Colonic mucosa (tissue), 4 donors: ENCODE data around the gene UBAC2. TPM values are rescaled to one million over a fixed set of nuclear protein-coding genes. Genes with fewer than 3 reads are reported as not detected.
A peak's percentile ranks its signal among the peaks of the same experiment; 100 is the strongest.

Experiments
- DNase-seq: peaks from one replicate; pipeline ENCODE4 v3.0.0-alpha.2; 2020
- H3K27ac ChIP-seq: fragments of 200-600 bp; one replicate; pipeline ENCODE4 v1.8.0; 2021
- H3K27me3 ChIP-seq: fragments of 200-600 bp; one replicate; pipeline ENCODE4 v1.8.0; 2021
- H3K36me3 ChIP-seq: fragments of 200-600 bp; one replicate; pipeline ENCODE4 v1.8.0; 2021
- H3K4me1 ChIP-seq: fragments of 200-600 bp; one replicate; pipeline ENCODE4 v1.8.0; 2021; ENCODE audit warnings: mild to moderate bottlenecking
- H3K4me3 ChIP-seq: fragments of 200-600 bp; one replicate; pipeline ENCODE4 v1.8.0; 2021
- H3K9ac ChIP-seq, 2 donors: one replicate each; pipeline ENCODE4 v1.7.0; 2013; ENCODE audit warnings: control low read depth in 2 of 2, low read depth in 2 of 2, low read length in 2 of 2
- H3K9me3 ChIP-seq: fragments of 200-600 bp; one replicate; pipeline ENCODE4 v1.8.0; 2021
- intact Hi-C: fragments of 100-400 bp; cut with DNase I; formaldehyde crosslinking; loops from one replicate; pipeline ENCODE4 v1.14.1; 2022
- total RNA-seq, 2 donors: library from RNA; stranded (reverse); fragmentation: NEBNext Ultra II Directional in 1 of 2; extraction: Animal tissue kit (Norgen Biotek cat#: 25700) in 1 of 2; gene quantifications; one replicate each; pipeline ENCODE4 v1.2.1, GENCODE V29; 2021
- TF ChIP-seq, protein P1 (sequence below): fragments of 200-600 bp; IDR thresholded peaks from one replicate; pipeline ENCODE4 v1.8.0; 2022; ENCODE audit warnings: antibody characterized with exemption, mild to moderate bottlenecking
- donor health status: healthy.
- donor health status: DM: no; HTN: no; CAD: no.
- donor health status: DM: no; HTN: no; CAD: no.

The UBAC2 gene
- total RNA-seq, 2 donors from 2014 or later: 67.6 to 88.4 TPM

DNA sequence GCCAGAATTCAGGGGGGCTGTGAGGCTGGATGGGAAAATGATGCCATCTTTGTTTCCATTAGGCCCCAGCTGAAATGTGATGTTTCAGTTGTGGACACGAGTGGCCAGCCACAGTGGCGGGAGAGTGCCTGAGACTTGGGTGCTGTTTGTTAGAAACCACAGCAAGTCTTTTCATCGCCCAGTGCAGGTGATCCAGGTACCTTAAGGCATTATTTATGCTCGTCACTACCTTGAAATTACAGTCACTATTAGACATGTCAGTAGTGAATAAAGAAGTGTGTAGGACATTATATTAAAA, 218.1 kb downstream of the UBAC2 start:
- no peak for DNase-seq
- H3K27me3 ChIP-seq: no peaks in the 10 kb centered on the region
- TF ChIP-seq, protein P1, sequence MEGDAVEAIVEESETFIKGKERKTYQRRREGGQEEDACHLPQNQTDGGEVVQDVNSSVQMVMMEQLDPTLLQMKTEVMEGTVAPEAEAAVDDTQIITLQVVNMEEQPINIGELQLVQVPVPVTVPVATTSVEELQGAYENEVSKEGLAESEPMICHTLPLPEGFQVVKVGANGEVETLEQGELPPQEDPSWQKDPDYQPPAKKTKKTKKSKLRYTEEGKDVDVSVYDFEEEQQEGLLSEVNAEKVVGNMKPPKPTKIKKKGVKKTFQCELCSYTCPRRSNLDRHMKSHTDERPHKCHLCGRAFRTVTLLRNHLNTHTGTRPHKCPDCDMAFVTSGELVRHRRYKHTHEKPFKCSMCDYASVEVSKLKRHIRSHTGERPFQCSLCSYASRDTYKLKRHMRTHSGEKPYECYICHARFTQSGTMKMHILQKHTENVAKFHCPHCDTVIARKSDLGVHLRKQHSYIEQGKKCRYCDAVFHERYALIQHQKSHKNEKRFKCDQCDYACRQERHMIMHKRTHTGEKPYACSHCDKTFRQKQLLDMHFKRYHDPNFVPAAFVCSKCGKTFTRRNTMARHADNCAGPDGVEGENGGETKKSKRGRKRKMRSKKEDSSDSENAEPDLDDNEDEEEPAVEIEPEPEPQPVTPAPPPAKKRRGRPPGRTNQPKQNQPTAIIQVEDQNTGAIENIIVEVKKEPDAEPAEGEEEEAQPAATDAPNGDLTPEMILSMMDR: no peak
- no peaks in the 10 kb centered on the region for H3K36me3 ChIP-seq
- intact Hi-C loops: no loop called here
- no peak overlapping the region for H3K4me3 ChIP-seq
- no peak overlapping the region for H3K27ac ChIP-seq
- no peaks in the 10 kb centered on the region for H3K4me1 ChIP-seq
- H3K9ac ChIP-seq: no peak overlapping the region
- no peaks in the 10 kb centered on the region for H3K9me3 ChIP-seq

DNA sequence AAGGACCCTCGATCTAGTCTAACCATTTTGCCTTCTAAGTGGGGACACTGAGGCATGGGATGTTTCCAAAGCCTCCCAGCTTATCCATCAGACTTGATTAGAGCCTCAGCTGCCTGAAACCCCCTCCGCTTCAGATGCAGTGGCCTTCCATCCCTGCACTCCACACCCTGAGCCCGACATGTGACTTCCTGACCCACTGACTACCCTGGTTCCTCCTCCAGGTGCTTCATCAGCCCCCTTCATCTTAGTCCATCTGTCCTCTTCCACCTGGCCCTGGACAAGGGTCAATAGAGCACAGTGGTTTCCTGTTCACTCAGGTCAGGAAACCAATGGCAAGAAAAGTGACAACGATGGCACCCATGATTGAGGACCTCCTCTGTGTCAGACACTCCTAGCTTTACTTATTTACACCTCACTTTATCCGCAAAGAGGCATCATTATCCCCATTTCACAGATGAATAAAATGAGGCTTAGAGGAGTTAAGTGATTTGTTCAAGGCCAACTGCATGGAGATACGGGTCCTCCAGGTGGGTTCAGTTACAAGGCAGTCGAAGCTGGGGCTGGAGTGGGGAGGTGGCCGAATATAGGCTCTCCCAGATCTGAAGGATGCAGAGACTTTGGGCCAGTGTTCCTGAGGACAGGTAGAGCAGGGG, 219.1 kb downstream of the UBAC2 start:
- no peak for DNase-seq
- TF ChIP-seq, protein P1: no peak

DNA sequence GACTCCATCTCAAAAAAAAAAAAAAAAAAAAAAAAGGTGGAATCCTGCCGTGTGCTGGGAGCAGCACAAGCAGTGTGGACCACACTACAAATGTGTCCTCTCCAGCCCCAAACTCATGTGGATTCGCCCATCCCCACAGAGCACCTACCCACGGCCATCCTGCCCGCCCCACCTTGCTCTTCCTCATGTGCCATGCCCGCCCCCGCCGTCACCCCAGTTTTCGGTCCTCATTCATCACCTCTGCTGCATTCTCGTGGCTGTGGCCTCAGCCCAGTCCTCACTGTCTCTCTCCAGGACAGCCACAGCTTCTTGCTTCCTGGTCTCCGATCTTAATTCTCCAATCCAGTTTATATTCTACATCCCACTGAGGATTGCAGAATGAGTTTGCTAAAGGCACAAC, 220.6 kb downstream of the UBAC2 start:
- Histone ChIP-seq H3K36me3 (no peaks in the 10 kb centered on the region), H3K4me3 (no peak overlapping the region), H3K9me3 (no peaks in the 10 kb centered on the region), H3K27ac (no peak overlapping the region), H3K9ac (no peak overlapping the region), H3K27me3 (no peaks in the 10 kb centered on the region), H3K4me1 (no peaks in the 10 kb centered on the region)
- TF ChIP-seq, protein P1: no peak
- intact Hi-C loops: no loop called here
- DNase-seq: no peak

More for the DNA sequence above, 219.1 kb downstream of the UBAC2 start:
- intact Hi-C loops: no loop called here
- H3K27me3 ChIP-seq: no peaks in the 10 kb centered on the region
- peak overlapping the region in 1 of 2 donors; percentile 35 for H3K9ac ChIP-seq
- H3K36me3 ChIP-seq: no peaks in the 10 kb centered on the region
- H3K27ac ChIP-seq: no peak overlapping the region
- no peaks in the 10 kb centered on the region for H3K4me1 ChIP-seq
- H3K4me3 ChIP-seq: no peak overlapping the region
- H3K9me3 ChIP-seq: no peaks in the 10 kb centered on the region

DNA sequence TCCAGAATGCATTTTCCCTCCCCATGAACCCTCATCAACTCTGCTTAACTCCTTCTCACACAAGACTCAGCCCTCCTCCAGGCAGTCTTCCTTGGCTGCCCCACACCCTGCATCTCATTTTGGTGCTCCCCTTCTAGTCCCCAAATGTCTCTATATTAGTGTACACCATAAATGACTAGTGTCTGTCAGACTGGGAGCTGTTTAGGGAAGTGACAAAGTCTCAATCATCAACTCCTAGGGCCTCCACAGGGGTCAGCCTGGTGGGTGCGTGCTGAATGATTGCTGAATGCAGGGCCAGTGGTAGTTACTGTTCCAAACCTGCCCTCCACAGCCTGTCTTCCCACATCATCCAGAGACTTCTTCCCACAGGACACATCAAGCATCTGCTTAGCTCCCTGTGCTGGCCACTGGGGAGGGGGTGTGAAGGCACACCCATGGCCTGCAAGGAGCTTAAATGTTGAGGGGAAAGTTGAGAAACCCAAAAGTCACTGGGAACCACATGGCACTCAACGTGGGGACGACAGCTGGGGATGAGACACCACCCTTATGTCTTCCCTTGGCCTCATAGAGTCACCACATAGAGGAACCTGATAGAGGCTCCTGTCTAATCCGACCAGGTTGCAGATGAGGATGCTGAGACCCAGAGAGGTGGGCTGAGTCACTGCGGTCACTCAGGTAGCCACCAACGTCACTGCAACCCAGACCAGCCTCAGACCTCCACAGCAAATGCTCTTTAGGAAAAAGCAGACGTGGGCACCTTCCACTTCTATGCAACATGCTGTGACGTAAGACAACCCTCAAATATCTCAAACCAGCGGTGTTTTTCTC, 221.3 kb downstream of the UBAC2 start:
- H3K27me3 ChIP-seq: no peaks in the 10 kb centered on the region
- no peaks in the 10 kb centered on the region for H3K9me3 ChIP-seq
- no peak overlapping the region for H3K9ac ChIP-seq
- no peak overlapping the region for H3K4me3 ChIP-seq
- no peak overlapping the region for H3K27ac ChIP-seq
- H3K36me3 ChIP-seq: no peaks in the 10 kb centered on the region
- no peaks in the 10 kb centered on the region for H3K4me1 ChIP-seq
- intact Hi-C loops: no loop called here
- TF ChIP-seq, protein P1: no peak
- DNase-seq: no peak

DNA sequence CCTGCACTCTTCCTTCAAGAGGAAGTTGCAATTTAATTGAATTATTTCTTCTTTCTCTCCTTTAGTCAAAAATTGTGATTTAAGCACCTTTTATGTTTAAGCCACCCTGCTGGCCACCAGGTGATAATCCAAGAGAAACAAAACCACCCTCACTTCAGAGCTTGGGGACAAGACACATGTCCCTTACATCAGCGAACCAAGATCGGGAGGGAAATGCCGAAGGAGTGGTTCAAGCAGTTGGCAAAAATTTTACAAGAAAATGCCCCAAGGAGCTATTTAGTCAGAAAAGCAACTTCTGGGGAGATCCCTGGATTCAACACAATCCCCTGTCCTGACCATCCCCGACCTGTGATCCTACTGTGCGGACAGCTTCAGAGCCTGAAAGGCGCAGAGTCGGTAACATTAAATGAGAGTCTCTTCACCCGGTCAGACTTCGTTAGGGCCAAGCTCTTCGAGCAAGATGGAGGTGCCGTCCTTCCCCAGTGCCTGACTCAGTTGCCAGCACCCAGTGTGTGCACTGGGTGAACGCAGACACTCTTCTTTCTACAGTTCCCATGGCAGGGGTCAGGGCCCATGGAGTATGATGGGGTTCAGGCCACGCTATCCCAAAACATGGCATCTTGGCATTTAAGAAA, 222.0 kb downstream of the UBAC2 start:
- H3K27me3 ChIP-seq: no peaks in the 10 kb centered on the region
- H3K9me3 ChIP-seq: no peaks in the 10 kb centered on the region
- no peak for DNase-seq
- intact Hi-C loops: no loop called here
- no peaks in the 10 kb centered on the region for H3K36me3 ChIP-seq
- H3K4me1 ChIP-seq: no peaks in the 10 kb centered on the region
- no peak overlapping the region for H3K9ac ChIP-seq
- TF ChIP-seq, protein P1: no peak
- H3K4me3 ChIP-seq: no peak overlapping the region
- no peak overlapping the region for H3K27ac ChIP-seq
